OCI-M2 (cell line): ENCODE data around the gene SSH2.

Source experiments
- DNase-seq: peaks from one replicate; lab custom pipeline; 2025; ENCODE audit not compliant: unreplicated experiment; lab: John Stamatoyannopoulos, UW

Gene SSH2

GRCh38 chr17:29616300-29617048 is 313.6 kb downstream of the SSH2 start:
- DNase-seq: no peak

- peak; percentile 60 for DNase-seq
These were observed 314.3 kb downstream of the SSH2 start for GRCh38 chr17:29615492-29616299.

- DNase-seq: no peak
These were observed 315.0 kb downstream of the SSH2 start for GRCh38 chr17:29615048-29615385.

GRCh38 chr17:29614349-29615047 is 315.5 kb downstream of the SSH2 start:
- no peak for DNase-seq

GRCh38 chr17:29613856-29614255 is 316.2 kb downstream of the SSH2 start:
- no peak for DNase-seq

GRCh38 chr17:29613352-29613837 is 316.6 kb downstream of the SSH2 start:
- no peak for DNase-seq

- no peak for DNase-seq
These were observed 317.4 kb downstream of the SSH2 start for GRCh38 chr17:29612404-29613280.

- no peak for DNase-seq
These were observed 318.0 kb downstream of the SSH2 start for GRCh38 chr17:29612094-29612403.

GRCh38 chr17:29611351-29612093 is 318.5 kb downstream of the SSH2 start:
- no peak for DNase-seq

GRCh38 chr17:29610395-29610794 is 319.6 kb downstream of the SSH2 start:
- DNase-seq: no peak

GRCh38 chr17:29608986-29609385 is 321.0 kb downstream of the SSH2 start:
- DNase-seq: no peak

GRCh38 chr17:29607557-29608195 is 322.4 kb downstream of the SSH2 start:
- no peak for DNase-seq

- no peak for DNase-seq
These were observed 326.8 kb downstream of the SSH2 start for GRCh38 chr17:29603109-29603674.

GRCh38 chr17:29597361-29598172 is 332.5 kb downstream of the SSH2 start:
- no peak for DNase-seq

GRCh38 chr17:29596811-29597210 is 333.2 kb downstream of the SSH2 start:
- DNase-seq: no peak

GRCh38 chr17:29595943-29596774 is 333.9 kb downstream of the SSH2 start:
- DNase-seq: no peak

GRCh38 chr17:29595107-29595942 is 334.7 kb downstream of the SSH2 start:
- DNase-seq: no peak
